Glomerular visceral epithelial cell (primary cell): ENCODE results near the gene ARL6IP4.

Source experiments
- DNase-seq: peaks from one replicate; pipeline ENCODE4 v3.0.0-alpha.2; 2016; ENCODE audit errors: extremely low spot score

Gene ARL6IP4

DNA sequence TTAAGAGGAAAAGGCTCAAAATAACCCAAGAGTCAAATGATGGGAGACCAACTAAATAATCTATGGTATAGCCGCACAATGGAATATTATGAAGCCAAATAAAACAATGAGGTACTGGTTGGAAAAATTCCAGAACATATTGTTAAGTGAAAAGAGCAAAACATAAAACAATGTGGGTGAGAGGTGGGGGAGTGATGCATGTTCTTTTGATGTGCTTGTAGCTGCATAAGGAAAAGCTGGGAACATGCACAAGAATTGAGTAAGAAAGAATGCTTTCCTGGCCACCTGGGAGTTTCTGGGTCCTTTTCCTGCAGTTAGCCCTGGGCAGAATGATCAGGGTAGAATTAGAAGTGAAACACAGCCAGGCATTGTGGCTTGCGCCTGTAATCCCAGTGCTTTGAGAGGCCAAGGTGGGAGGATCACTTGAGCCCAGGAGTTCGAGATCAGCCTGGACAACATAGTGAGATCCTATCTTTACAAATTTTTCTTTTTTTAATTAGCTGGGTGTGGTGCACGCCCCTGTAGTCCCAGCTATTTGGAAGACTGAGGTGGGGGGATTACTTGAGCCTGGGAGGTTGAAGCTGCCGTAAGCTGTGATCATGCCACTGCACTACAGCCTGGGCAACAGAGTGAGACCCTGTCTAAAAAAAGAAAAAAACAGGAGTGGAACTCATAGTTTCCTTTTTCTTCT is 22.1 kb upstream of the ARL6IP4 start:
- DNase-seq, result no peak

GRCh38 chr12:122959566-122960192 is 20.8 kb upstream of the ARL6IP4 start:
- no peak for DNase-seq

GRCh38 chr12:122960193-122960569 is 20.3 kb upstream of the ARL6IP4 start:
- no peak for DNase-seq

DNA sequence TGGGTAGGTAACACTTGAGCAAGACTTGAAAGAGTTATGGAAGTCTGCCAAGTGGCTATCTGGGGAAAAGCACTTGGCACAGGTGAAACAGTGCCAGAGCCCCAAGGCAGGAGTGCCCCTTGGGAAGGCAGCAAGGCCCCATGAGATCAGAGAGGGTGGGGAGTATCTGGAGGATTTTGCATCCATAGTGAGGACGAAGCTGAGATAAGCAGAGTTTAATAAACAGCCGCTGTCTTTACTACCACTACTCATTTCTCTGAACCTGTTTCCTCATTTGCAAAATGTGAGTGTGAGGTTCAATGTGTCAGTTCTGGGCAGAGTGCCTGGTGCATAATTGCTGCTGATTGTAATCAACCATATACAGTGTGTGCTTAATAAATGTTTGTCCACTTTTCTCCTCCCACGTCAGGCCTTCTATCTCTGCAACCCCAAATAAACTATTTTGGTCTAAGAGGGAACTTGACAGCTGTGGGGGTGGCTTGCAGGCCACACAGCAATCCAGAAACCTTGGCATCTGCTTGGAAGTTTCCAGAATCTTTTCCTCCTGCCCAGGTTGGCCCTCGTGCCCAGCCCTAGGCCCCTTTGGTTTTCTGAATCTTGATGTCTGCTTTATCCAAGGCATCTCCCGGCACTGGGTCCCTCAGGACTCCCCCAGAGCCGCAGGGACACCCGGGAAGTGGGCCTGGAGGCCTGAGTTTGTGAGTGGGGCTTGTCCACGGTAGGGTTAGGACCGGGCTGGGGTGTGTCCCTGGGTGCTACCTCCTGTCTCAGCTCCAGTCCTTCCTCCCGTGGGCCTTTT is 18.8 kb upstream of the ARL6IP4 start:
- DNase-seq, result no peak

- no peak for DNase-seq
Observed at GRCh38 chr12:122963941-122964265, 16.6 kb upstream of the ARL6IP4 start.

DNA sequence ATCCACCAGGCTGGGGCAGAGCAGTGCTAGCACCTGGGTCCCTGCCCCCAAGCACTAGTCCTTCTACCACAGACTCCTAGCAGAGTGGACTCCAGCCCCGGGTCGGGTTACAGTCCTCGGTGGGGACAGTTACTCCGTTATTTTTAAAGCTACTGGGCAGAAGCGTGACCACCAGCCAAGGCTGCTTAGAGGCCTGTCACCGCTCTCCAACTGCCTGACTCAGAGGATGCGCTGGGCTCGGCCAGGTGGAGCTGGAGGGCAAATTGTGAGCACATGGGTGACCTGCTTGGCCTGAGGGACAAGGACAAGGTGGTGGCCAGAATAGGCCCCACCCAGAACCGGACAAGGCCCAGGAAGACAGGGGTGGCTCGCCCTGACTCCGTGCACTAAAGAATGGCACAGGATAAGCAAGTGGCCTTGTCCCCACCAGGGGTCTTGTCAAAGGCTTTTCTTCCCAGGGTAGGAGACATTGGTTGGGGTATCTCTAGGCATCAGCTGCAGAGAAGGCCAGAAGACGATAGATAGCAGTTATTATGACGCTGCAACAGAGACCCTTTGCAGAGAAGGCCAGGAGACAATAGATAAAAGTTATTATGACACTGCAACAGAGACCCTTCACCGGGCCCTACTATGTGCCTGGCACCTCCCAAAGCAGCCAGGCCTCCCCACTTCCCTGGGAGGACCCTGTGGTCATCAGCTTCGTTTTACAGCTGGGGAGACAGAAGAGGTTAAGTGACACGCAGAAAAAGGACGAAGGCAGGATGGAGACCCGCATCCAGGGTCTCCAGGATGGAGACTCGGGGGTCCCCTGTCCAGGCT is 15.8 kb upstream of the ARL6IP4 start:
- no peak for DNase-seq

- DNase-seq, result no peak
Observed at GRCh38 chr12:122965321-122965751, 15.1 kb upstream of the ARL6IP4 start.

GRCh38 chr12:122965851-122966742 is 14.4 kb upstream of the ARL6IP4 start, which contains the start of gene ABCB9:
TSS of gene ABCB9 (minus strand) at chr12:122966463. CDS start at chr12:122960235, 6,228 bp downstream.
- DNase-seq, result peak; percentile 93

GRCh38 chr12:122966743-122967550 is 13.5 kb upstream of the ARL6IP4 start:
- no peak for DNase-seq

GRCh38 chr12:122968104-122968503 is 12.4 kb upstream of the ARL6IP4 start:
- DNase-seq, result no peak

DNA sequence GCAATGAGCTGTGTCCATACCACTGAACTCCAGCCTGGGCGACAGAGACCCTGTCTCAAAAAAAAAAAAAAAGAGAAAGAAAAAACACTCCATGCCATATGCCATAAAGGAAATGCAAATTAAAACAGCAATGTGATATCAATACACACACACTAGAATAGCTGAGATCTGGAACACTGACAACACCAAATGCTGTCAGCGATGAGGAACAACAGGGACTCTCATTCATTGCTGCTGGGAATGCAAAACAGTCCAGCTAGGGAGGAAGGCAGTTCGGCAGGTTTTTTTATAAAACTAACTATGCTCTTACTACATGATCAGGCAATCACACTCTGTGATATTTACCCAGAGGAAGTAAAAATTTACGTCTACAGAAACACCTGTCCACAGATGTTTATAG is 10.8 kb upstream of the ARL6IP4 start:
- DNase-seq, result no peak

- DNase-seq, result peak; percentile 97
Observed at GRCh38 chr12:122974274-122974891, 6.1 kb upstream of the ARL6IP4 start.

GRCh38 chr12:122974892-122975789 is 5.3 kb upstream of the ARL6IP4 start, which contains the start of gene OGFOD2:
TSS of gene OGFOD2 (plus strand) at chr12:122975244. CDS start at chr12:122975252, 8 bp downstream.
- peak; percentile 89 for DNase-seq

GRCh38 chr12:122975790-122976647 is 4.5 kb upstream of the ARL6IP4 start:
- no peak for DNase-seq

DNA sequence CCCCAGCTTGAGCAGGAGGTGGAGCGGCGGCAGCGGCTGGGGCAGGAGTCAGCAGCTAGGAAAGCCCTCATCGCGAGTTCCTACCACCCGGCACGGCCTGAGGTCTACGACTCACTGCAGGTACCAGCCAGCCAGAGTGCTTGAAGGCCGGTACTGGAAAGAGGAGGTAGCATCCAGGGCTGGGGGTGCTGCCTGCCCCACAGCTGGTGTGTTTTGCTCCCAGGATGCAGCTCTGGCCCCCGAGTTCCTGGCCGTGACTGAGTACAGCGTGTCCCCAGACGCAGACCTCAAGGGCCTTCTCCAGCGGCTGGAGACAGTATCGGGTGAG is 3.9 kb upstream of the ARL6IP4 start:
- DNase-seq, result no peak

DNA sequence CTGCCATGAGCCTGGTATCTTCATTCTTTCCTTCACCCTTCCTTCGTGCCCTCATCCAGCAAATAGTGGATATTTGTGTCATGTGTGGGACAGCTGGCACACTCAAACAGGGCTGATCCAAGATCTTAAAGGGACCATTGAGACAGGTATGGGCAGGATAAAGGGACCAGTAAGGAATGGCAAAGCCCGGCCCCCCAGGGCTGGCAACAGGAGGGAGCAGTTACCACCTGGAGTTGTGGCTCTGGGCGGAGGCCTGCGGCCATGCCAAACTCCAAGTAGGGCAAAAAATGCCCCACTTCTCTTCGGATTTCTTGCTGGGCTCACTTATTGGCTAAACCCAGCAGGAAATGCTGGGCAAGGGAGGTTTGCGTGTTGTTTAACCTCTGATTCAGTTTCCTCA is 3.3 kb upstream of the ARL6IP4 start:
- DNase-seq, result no peak

DNA sequence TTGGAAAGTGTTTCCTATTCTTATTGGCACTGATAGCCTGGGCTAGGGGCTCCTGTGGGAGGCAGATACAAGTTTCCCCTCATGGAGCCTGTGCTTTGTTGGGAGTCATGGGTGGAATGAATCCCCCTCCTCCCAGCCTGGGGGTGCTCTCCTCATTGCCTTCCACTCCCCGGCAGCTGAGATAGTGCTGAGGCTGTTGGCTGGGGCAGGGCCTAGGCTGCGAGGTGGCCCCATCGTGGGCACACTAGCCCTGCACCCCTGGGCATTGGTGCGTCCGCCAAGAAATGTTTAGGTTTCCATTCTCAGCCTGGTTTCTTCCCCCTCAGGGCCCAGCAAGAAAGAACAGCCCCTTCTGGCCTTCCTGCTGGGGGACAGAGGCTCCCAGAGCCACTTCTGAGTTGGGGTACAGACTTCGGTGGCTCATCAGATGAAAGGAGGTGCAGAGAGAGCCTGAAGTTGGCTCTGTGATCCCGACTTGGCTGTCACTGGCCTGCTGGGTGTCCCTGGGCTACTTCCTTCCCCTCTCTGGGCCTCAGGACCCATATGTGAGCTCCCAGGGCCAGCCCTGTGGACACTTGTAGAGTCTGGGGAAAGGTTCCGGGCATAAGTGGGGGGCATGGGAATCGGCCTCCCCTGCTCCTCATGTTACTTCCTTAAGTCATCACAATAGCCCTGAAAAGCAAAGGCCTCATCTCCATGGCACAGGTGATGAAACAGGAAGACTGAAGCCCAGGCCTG is 2.7 kb upstream of the ARL6IP4 start:
- no peak for DNase-seq
